ENCODE data around the gene IFT88.

IFT88 gene

DNA sequence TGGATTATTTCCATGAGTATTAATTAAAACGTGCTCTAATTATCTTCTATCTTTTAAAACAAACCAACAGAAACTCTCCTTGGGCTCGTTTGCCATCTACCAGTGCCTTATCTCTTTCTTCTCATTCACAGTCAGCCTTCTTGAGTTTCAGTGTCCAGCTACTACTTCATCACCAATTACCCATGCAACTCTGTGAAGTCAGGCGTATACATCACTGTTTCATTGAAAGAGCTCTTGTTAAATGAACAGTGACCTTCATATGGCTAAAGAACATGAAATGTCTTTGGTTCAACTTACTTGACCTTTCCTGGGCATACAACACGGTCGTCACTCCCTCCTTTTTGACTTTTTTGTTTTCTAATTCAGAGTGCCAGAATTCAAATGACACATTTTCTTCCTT, 5.2 kb upstream of the IFT88 start:
- no peak for DNase-seq (ENCODE audit: low read depth in 2 of 2, low spot score in 1 of 2)

- DNase-seq (ENCODE audit: low read depth in 2 of 2, low spot score in 1 of 2) = no peak
These were observed 1.7 kb upstream of the IFT88 start for GRCh38 chr13:20565115-20565736.

- DNase-seq (ENCODE audit: low read depth in 2 of 2, low spot score in 1 of 2) = no peak
These were observed 474 bp upstream of the IFT88 start for GRCh38 chr13:20566468-20566897.

- DNase-seq (ENCODE audit: low read depth in 2 of 2, low spot score in 1 of 2) = no peak
These were observed 1.0 kb downstream of the IFT88 start for GRCh38 chr13:20567881-20568528.

GRCh38 chr13:20570517-20570916, 3.6 kb downstream of the IFT88 start:
- DNase-seq (ENCODE audit: low read depth in 2 of 2, low spot score in 1 of 2) = no peak

GRCh38 chr13:20571676-20572075, 4.7 kb downstream of the IFT88 start:
- no peak for DNase-seq (ENCODE audit: low read depth in 2 of 2, low spot score in 1 of 2)

DNA sequence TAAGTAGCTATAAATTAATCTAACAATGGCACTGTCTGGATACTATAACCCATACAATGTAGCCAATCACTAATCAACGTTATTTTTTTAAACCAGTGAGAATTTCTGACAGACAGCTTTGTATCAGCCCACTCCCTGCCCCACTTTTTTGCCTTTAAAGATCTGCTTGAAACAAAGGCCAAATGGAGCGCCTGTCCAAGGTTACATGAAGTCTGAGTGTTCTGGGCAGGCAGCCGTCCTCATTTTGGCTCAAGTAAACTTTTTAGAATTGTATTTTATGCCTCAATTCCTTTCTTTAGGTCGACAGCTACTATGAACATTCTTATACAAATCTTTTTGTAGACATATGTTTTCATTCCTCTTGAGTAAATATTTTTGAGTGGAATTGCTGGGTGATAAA, 6.2 kb downstream of the IFT88 start:
- DNase-seq (ENCODE audit: low read depth in 2 of 2, low spot score in 1 of 2) = no peak

DNA sequence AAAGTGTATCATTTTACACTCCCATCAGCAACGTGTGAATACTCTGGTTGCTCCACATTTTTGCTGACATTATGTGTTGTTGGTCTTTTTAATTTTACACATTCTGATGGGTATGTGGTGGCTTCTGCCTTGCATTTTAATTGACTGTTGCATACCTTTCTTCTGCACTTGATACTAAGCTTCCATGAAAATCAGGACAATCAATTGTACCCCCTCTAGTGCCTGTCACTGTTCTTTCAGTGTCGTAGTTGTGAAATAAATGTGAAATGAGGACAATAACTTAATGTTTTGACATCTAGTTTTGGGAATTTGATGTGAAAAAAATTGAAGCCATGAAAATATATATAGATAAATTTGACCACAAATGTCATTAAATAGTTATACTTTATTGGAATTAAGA, 6.7 kb downstream of the IFT88 start:
- DNase-seq (ENCODE audit: low read depth in 2 of 2, low spot score in 1 of 2) = no peak

- DNase-seq (ENCODE audit: low read depth in 2 of 2, low spot score in 1 of 2) = no peak
These were observed 12.2 kb downstream of the IFT88 start for GRCh38 chr13:20579191-20579590.

DNA sequence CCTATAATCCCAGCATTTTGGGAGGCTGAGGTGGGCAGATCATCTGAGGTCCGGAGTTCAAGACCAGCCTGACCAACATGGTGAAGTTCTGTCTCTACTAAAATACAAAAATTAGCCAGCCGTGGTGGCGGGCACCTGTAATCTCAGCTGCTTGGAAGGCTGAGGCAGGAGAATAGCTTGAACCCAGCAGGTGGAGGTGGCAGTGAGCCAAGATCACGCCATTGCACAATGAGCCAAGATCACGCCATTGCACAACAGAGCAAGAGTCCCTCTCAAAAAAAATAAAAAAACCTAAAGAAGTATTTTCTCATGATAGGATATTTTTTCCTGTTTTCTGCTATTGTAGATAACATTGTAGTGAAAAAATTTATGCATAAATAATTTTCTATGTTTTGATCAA, 13.3 kb downstream of the IFT88 start:
- DNase-seq (ENCODE audit: low read depth in 2 of 2, low spot score in 1 of 2) = no peak

GRCh38 chr13:20582026-20582425, 15.1 kb downstream of the IFT88 start:
- no peak for DNase-seq (ENCODE audit: low read depth in 2 of 2, low spot score in 1 of 2)

GRCh38 chr13:20583803-20584293, 16.9 kb downstream of the IFT88 start:
- no peak for DNase-seq (ENCODE audit: low read depth in 2 of 2, low spot score in 1 of 2)

GRCh38 chr13:20585371-20585770, 18.4 kb downstream of the IFT88 start:
- DNase-seq (ENCODE audit: low read depth in 2 of 2, low spot score in 1 of 2) = no peak

DNA sequence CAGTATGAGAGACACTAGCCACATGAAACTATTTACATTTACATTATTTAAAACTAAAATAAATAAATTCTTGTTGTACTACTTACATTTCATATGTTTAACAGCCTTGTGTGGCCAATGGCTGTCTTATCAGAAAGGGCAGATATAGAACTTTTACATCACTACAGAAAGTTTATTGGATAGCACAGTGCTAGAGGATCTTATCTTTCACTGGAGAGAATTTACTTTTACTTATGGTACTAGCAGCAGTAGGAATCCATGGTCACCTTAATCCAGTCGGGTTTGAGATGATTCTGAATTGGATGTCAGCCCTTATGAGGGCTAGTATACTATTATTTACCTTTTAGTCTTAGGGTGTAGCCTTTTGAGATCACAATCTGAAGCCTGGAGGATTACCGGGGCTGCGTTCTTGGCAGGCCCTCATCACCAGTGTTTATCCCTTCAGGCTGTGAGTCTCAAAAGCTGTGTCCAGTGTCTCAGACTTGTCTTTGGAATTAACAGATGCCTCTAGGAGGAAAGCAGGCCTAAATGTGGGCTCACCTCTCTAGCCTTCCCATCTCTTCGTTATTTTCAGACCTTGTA, 21.7 kb downstream of the IFT88 start:
- DNase-seq (ENCODE audit: low read depth in 2 of 2, low spot score in 1 of 2) = no peak

- no peak for DNase-seq (ENCODE audit: low read depth in 2 of 2, low spot score in 1 of 2)
These were observed 23.6 kb downstream of the IFT88 start for GRCh38 chr13:20590561-20590960.

DNA sequence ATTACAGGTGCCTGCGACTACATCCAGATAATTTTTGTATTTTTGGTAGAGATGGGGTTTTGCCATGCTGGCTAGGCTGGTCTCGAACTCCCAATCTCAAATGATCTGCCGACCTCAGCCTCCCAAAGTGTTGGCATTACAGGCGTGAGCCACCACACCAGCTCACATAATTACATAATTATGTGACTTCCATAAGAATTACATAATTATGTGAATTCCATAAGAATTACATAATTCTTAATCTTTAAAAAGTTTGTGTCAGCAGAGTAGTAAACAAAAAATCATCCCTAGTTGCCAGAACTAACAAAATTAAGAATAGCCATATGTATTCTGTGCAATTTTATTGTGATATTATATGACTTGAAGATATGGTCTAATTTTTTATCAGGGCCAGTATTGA, 25.6 kb downstream of the IFT88 start:
- DNase-seq (ENCODE audit: low read depth in 2 of 2, low spot score in 1 of 2) = no peak

DNA sequence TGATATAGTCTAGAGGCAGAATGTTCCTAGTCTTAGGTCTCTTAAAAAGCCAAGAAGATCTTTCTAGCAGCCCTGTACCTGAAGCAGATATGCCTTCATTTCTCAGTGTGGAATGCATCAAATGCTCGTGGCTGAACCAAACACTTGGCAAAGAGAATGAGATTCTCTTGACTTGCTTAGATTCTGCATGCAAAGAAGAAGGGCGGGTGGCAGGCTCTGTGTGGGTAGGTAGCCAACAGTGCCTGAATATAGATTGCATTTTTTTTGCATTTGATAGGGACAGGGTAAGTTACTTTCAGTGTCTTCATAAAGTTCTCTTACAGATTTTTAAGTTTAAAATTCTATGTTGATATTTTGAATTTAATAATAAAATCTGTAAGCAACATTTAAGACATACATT, 27.3 kb downstream of the IFT88 start:
- DNase-seq (ENCODE audit: low read depth in 2 of 2, low spot score in 1 of 2) = no peak

DNA sequence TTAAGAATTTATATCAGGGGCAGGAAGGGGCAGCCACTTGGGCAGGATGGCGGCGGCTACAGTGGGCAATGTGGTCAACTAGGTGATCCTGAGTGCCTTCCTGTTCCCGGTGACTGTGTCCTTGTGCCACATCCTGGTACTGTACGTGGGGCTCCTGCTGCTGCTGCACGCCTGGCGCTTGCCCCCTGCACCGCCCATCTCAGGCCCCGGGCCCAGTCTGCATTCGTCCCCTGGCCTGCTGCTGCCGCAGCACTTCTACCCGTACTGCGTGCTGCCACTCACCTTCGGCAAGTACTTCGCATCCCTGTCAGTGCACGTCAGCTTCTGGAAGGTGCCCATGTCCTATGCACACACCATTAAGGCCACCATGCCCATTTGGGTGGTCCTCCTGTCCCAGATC, 40.1 kb downstream of the IFT88 start:
- no peak for DNase-seq (ENCODE audit: low read depth in 2 of 2, low spot score in 1 of 2)

DNA sequence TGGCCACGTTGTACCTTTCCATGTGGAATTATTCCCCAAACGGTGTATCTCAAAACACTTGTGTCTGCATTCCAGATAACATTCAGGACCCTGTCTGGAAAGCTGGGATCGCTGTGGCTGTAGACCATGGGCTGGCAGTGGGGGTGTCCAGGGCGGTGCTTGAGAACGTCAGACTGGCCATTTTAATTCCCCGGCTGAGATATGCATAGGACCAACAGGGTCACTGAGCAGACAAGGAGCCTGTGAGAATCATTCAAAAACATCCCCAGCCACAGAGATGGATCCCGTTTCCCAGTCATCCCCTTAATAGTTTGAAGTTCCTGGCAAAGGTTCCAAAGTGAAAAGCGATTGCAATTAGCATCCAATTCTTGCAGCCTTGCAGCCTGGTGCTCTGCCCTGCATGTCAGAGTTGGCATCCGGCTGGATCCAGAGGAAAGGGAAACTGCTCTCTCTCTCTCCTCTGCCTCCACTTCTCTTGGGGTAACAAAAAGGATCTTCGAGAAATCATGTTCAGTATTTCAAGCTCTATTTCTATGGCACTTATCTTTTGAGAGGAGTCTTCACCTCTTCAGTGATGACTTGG, 41.6 kb downstream of the IFT88 start:
- no peak for DNase-seq (ENCODE audit: low read depth in 2 of 2, low spot score in 1 of 2)

DNA sequence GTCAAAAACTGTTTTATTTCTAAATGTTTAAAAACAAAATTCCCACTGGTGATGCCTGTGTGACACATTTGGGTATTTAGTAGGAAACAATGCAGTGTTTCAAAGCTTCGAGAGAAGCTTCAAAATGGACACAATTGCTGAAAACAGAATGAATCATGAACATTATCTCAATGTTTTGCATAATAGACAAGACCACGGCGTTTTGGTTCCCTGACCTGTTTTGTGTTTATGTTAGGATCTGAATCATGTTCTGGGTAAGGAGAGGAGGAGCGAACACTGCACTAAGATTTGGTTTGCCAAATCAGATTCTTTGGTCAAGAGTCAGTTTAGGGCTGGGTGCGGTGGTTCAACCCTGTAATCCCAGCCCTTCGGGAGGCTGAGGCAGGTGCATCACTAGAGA, 42.2 kb downstream of the IFT88 start:
- DNase-seq (ENCODE audit: low read depth in 2 of 2, low spot score in 1 of 2) = no peak

DNA sequence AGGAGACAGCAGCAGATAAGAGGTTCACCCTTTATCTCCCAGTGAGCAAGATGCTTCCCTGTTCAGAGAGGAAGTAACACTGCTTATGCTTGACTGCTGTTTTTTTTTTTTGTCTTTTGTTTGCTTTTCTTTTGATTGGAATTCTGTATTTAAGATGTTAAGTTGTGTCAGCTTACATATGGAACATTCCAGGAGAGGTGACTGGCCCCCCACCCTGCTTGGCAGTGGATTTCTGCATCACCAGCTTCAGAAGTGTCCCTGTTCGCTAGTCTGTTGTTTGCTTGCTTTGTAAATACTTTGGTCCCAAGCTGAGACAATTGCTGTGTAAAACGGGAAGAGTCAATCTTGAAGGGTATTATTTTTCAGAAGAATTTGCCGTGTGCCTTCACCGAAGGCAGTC, 43.0 kb downstream of the IFT88 start:
- no peak for DNase-seq (ENCODE audit: low read depth in 2 of 2, low spot score in 1 of 2)

DNA sequence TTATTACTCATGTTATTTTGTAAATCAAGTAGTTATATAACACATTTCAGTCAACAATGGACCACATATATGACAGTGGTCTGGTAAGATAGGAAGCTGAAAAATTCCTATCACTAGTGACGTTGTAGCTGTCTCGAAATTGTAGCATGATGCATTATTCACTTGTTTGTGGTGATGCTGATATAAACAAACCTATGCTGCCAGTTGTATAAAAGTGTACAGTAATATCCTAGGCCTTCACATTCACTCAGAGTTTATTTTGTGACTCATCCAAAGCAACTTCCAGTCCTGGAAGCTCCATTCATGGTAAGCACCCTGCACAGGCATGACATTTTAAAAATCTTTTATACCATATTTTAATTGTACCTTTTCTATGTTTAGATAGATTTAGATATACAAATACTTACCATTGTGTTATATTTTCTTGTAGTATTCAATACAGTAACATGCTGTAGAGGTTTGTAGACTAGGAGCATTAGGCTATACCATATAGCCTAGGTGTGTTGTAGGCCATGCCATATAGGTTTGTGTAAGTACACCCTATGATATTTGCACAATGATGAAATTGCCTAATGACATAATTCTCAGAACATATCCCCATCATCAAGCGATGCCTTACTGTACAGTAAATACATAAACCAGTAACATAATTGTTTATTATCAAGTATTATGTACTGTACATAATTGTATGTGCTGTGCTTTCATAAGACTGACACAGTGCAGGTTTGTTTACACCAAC, 49.3 kb downstream of the IFT88 start:
- DNase-seq (ENCODE audit: low read depth in 2 of 2, low spot score in 1 of 2) = no peak

All from stimulated activated CD8-positive, alpha-beta memory T cell treated with anti-CD3 and anti-CD28 coated beads, Interleukin-4, amount 100 ng/mL, for 1 hour (primary cell).